Limb (tissue), 2 donors: ENCODE data around the gene PDE9A.
A peak's percentile ranks its signal among the peaks of the same experiment; 100 is the strongest.
"Not testable (repeated sequence)": the region's sequence is repeated elsewhere in the genome, so short reads cannot be mapped to it uniquely, and the experiment has no call there.

ENCODE experiments used
- DNase-seq, 2 donors: peaks; one replicate each; pipeline ENCODE4 v3.0.0-alpha.2; 2016; ENCODE audit errors: extremely low spot score in 2 of 2

PDE9A gene

GRCh38 chr21:42653231-42654061 is at the start of gene PDE9A:
Gene PDE9A, plus strand, starts transcription at chr21:42653621. Its CDS starts 194 bp downstream, at chr21:42653815.
- DNase-seq, result peak in 1 of 2 donors; percentile 84

GRCh38 chr21:42607102-42607501 is 46.3 kb upstream of the PDE9A start:
- DNase-seq, result no peak

GRCh38 chr21:42607525-42608102 is 45.8 kb upstream of the PDE9A start:
- DNase-seq, result no peak

- no peak for DNase-seq
These were observed 45.0 kb upstream of the PDE9A start for GRCh38 chr21:42608446-42608845.

GRCh38 chr21:42609811-42610210 is 43.6 kb upstream of the PDE9A start:
- DNase-seq, result no peak

GRCh38 chr21:42611852-42612251 is 41.6 kb upstream of the PDE9A start:
- DNase-seq, result no peak

GRCh38 chr21:42612390-42612789 is 41.0 kb upstream of the PDE9A start:
- no peak for DNase-seq

- DNase-seq, result no peak
These were observed 39.7 kb upstream of the PDE9A start for GRCh38 chr21:42613756-42614155.

- no peak for DNase-seq
These were observed 39.0 kb upstream of the PDE9A start for GRCh38 chr21:42614396-42614795.

- DNase-seq, result no peak
These were observed 38.5 kb upstream of the PDE9A start for GRCh38 chr21:42614811-42615351.

- DNase-seq, result not testable (repeated sequence)
These were observed 38.0 kb upstream of the PDE9A start for GRCh38 chr21:42615377-42615776.

- no peak for DNase-seq
These were observed 37.5 kb upstream of the PDE9A start for GRCh38 chr21:42615924-42616323.

- no peak for DNase-seq
These were observed 37.0 kb upstream of the PDE9A start for GRCh38 chr21:42616446-42616845.

- no peak for DNase-seq
These were observed 36.5 kb upstream of the PDE9A start for GRCh38 chr21:42616941-42617340.

GRCh38 chr21:42617486-42617885 is 35.9 kb upstream of the PDE9A start:
- DNase-seq, result no peak

- peak in 1 of 2 donors; percentile 12 for DNase-seq
These were observed 34.7 kb upstream of the PDE9A start for GRCh38 chr21:42618707-42619102.

GRCh38 chr21:42619166-42619565 is 34.3 kb upstream of the PDE9A start:
- peak in 1 of 2 donors; percentile 21 for DNase-seq

GRCh38 chr21:42619841-42620240 is 33.6 kb upstream of the PDE9A start:
- peak in 1 of 2 donors; percentile 21 for DNase-seq

GRCh38 chr21:42621166-42621818 is 32.1 kb upstream of the PDE9A start:
- DNase-seq, result peak in 1 of 2 donors; percentile 41

GRCh38 chr21:42621819-42622177 is 31.6 kb upstream of the PDE9A start:
- DNase-seq, result peak in 1 of 2 donors; percentile 67

GRCh38 chr21:42622284-42622683 is 31.1 kb upstream of the PDE9A start:
- peak in 1 of 2 donors; percentile 24 for DNase-seq

GRCh38 chr21:42623694-42624093 is 29.7 kb upstream of the PDE9A start:
- DNase-seq, result no peak
